ENCODE data around the gene WFDC8. TPM values are rescaled to one million over a fixed set of nuclear protein-coding genes. Genes with fewer than 3 reads are reported as not detected.
A peak's percentile ranks its signal among the peaks of the same experiment; 100 is the strongest.
"Not testable (repeated sequence)": the region's sequence is repeated elsewhere in the genome, so short reads cannot be mapped to it uniquely, and the experiment has no call there.

WFDC8 gene
- not detected for total RNA-seq

DNA sequence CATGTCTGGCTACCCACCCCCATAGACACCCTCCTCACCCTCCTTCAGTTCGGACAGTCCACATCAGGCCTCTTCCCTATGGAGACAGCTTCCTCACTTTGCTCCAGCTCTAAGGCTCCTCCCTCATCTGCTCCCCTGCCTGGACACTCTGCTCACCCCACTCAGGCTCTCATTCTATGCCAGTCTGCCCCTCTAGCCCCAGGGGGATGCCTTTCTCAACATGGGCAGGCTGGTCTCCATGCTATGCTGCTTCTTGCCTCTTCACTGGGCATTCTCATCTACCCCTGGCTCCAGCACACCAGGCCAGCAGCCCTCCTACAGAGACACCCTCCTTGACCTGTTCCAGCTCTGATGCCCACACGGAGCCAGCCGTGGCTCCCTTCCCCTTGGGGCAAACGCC, at the start of gene WFDC8:
Gene WFDC8 (minus strand): TSS at position 101 of the 400 bp plus-strand sequence. CDS start 37 bp downstream, at position 64.
- Mint-ChIP-seq H3K27ac (no peak within 1 kb of the TSS), H3K36me3 (no peaks in the 10 kb centered on the region), H3K9me3 (no peaks in the 10 kb centered on the region)
- ATAC-seq (no peak), DNase-seq (ENCODE audit: low spot score in 2 of 2) (no peak)

DNA sequence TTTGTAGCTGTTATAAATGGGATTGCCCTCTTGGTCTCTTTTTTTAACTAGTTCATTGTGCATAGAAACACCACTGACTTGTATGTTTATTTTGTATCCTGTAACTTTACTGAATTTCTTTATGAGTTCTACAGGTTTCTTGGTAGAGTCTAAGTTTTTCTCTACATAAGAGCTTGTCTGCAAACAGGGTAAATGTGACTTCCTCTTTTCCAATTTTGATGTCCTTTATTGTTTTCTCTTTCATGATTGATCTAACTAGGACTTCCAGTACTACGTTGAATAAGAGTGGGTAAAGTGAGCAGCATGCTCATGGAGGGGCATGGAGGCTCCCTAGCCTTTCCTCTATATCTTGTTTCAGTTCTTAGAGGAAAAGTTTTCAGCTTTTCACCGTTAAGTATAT, 47.5 kb upstream of the WFDC8 start:
- Mint-ChIP-seq H3K9me3 (peaks cover 0 to under 1% of the 10 kb centered on the region in 2 donors), H3K36me3 (no peaks in the 10 kb centered on the region), H3K27ac (no peak overlapping the region)
- ATAC-seq = no peak
- DNase-seq (ENCODE audit: low spot score in 2 of 2) = no peak

GRCh38 chr20:45621593-45621992, 42.5 kb upstream of the WFDC8 start:
- Mint-ChIP-seq H3K9me3 (peaks cover 0 to 6% of the 10 kb centered on the region in 2 donors), H3K27ac (no peak overlapping the region), H3K36me3 (no peaks in the 10 kb centered on the region)
- ATAC-seq (no peak), DNase-seq (ENCODE audit: low spot score in 2 of 2) (no peak)

- no peaks in the 10 kb centered on the region for H3K36me3 Mint-ChIP-seq
- H3K9me3 Mint-ChIP-seq = peaks cover 0 to 6% of the 10 kb centered on the region in 2 donors
- DNase-seq (ENCODE audit: low spot score in 2 of 2) (no peak), ATAC-seq (no peak)
- H3K27ac Mint-ChIP-seq = no peak overlapping the region
Measured at GRCh38 chr20:45617591-45617990, 38.5 kb upstream of the WFDC8 start.

DNA sequence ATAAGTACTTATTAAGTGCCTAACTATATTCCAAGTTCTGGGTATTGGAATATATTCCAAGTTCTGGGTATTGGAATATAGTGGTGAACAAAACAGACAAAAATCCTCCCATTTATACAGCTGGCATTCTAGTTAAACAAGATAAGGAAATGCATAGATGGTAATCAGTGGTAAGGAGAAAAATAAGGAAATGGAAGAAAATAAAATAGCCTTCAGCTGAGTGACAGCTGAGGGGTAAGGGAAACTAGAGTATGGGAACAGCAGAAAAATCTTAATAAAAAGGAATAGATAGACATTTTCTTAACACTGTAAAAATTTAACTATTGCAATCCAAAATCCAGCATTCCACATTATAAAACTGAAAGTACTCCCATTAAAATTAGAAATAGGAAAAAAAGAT, 33.2 kb upstream of the WFDC8 start:
- no peak for DNase-seq (ENCODE audit: low spot score in 2 of 2)
- ATAC-seq = no peak
- Mint-ChIP-seq H3K36me3 (peaks cover 4 to 11% of the 10 kb centered on the region in 2 donors), H3K9me3 (peaks cover 3 to 11% of the 10 kb centered on the region in 2 donors), H3K27ac (no peak overlapping the region)

- ATAC-seq (peak; percentile 94 to 98), DNase-seq (ENCODE audit: low spot score in 2 of 2) (peak in 1 of 2 donors; percentile 42)
- Mint-ChIP-seq H3K9me3 (peaks cover 9 to 14% of the 10 kb centered on the region in 2 donors), H3K27ac (no peak overlapping the region), H3K36me3 (peaks cover 7 to 19% of the 10 kb centered on the region in 2 donors)
Measured at GRCh38 chr20:45611054-45611453, 32.0 kb upstream of the WFDC8 start.

GRCh38 chr20:45607810-45608209, 28.7 kb upstream of the WFDC8 start:
- no peak overlapping the region for H3K27ac Mint-ChIP-seq
- H3K9me3 Mint-ChIP-seq = peaks cover 15 to 22% of the 10 kb centered on the region in 2 donors
- DNase-seq (ENCODE audit: low spot score in 2 of 2) (no peak), ATAC-seq (no peak)
- H3K36me3 Mint-ChIP-seq = peaks cover 7 to 28% of the 10 kb centered on the region in 2 donors

GRCh38 chr20:45595235-45595634, 16.2 kb upstream of the WFDC8 start:
- Mint-ChIP-seq H3K27ac (peak overlapping the region in 1 of 2 donors; percentile 1), H3K9me3 (no peaks in the 10 kb centered on the region), H3K36me3 (no peaks in the 10 kb centered on the region)
- no peak for ATAC-seq
- DNase-seq (ENCODE audit: low spot score in 2 of 2) = no peak

DNA sequence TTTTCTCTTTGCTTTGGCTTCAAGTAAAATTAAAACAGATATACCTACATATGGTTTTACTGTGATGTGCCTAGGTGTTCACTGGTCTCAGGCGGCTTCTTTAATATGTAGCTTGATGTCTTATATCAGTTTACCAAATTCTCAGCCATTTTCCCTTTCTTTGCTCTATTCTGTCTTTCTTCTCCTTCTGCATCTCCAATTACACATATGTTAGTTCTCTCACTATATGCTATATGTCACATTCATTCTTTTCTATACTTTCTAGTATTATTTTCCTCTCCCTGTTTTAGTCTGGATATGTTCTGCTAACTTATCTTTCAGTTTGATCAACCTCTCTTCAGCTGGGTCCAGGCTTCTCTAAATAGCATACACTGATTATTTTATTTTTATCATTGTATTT, 14.4 kb upstream of the WFDC8 start:
- no peaks in the 10 kb centered on the region for H3K9me3 Mint-ChIP-seq
- no peak overlapping the region for H3K27ac Mint-ChIP-seq
- ATAC-seq = no peak
- no peaks in the 10 kb centered on the region for H3K36me3 Mint-ChIP-seq
- no peak for DNase-seq (ENCODE audit: low spot score in 2 of 2)

- Mint-ChIP-seq H3K27ac (no peak overlapping the region), H3K36me3 (no peaks in the 10 kb centered on the region), H3K9me3 (no peaks in the 10 kb centered on the region)
- DNase-seq (ENCODE audit: low spot score in 2 of 2) (peak in 1 of 2 donors; percentile 31), ATAC-seq (peak; percentile 44 to 74)
Measured at GRCh38 chr20:45592574-45593189, 13.6 kb upstream of the WFDC8 start.

DNA sequence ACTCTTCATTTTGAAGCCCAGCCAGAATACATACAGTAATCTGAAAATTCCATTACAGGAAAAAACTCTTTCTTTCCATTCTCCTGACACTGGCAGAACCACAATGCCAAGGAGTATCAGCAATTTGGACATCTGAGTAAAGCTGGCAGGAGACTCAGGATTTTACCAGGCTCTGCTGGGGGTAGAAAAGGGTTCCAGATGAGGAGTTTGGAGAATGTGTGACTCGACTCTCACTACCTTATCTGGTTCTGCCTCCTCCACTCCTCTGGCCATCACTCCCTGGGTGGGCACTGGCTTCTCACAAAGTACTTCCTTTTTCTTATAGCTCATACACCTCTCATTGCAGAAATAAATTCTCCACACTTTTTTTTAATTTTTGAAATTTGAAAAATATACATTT, 10.6 kb upstream of the WFDC8 start:
- Mint-ChIP-seq H3K9me3 (no peaks in the 10 kb centered on the region), H3K36me3 (no peaks in the 10 kb centered on the region), H3K27ac (no peak overlapping the region)
- DNase-seq (ENCODE audit: low spot score in 2 of 2) = no peak
- ATAC-seq = no peak

DNA sequence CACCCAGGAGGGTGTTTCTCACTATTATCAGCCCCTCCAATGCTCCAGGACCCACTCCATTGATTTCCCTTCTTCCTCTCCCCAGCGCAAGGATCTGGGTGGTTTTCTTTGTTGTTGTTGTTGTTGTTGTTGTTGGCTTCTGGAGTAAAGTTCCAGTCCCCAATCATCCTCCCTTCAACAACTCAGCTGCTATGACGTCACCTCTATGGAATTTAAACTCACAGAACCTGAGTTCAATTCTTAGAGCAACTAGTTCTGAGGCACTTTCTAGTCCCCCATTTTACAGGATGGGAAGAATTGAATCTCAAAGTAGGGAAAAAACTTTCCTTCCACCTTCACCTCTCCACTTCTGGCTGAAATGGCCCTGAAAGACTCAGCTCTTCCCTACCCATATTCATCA, 9.7 kb upstream of the WFDC8 start:
- H3K9me3 Mint-ChIP-seq = no peaks in the 10 kb centered on the region
- no peak for DNase-seq (ENCODE audit: low spot score in 2 of 2)
- no peak overlapping the region for H3K27ac Mint-ChIP-seq
- ATAC-seq = no peak
- H3K36me3 Mint-ChIP-seq = no peaks in the 10 kb centered on the region

- not testable (repeated sequence) for H3K36me3 Mint-ChIP-seq; H3K9me3 Mint-ChIP-seq; H3K27ac Mint-ChIP-seq; DNase-seq (ENCODE audit: low spot score in 2 of 2); ATAC-seq
Measured at GRCh38 chr20:45585986-45586385, 6.9 kb upstream of the WFDC8 start.

- DNase-seq (ENCODE audit: low spot score in 2 of 2); H3K36me3 Mint-ChIP-seq; H3K27ac Mint-ChIP-seq; ATAC-seq; H3K9me3 Mint-ChIP-seq: not testable (repeated sequence)
Measured at GRCh38 chr20:45584294-45584693, 5.2 kb upstream of the WFDC8 start.

- no peak for ATAC-seq
- Mint-ChIP-seq H3K27ac (no peak overlapping the region), H3K36me3 (no peaks in the 10 kb centered on the region), H3K9me3 (no peaks in the 10 kb centered on the region)
- DNase-seq (ENCODE audit: low spot score in 2 of 2) = no peak
Measured at GRCh38 chr20:45583502-45583901, 4.4 kb upstream of the WFDC8 start.

DNA sequence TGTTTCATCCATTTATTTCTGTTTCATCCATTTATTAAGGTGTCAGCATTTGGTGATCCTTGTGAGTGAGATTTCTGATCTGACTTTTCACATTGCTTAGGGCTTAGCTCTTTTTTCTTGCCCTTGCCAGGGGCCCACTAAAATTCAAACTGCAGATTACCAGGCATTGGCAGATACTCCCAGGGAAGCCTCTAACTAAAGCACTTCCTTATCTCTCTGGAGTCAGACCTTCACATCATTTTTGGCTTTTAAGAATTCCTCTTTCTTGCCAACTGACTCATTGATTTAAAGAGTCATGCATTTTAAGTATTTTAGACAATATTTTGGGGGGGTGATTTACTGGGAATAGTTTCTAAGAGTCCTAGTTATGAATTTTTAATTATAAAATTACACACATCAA, 2.6 kb upstream of the WFDC8 start:
- Mint-ChIP-seq H3K36me3 (no peaks in the 10 kb centered on the region), H3K27ac (no peak overlapping the region), H3K9me3 (no peaks in the 10 kb centered on the region)
- no peak for DNase-seq (ENCODE audit: low spot score in 2 of 2)
- ATAC-seq = no peak

- Mint-ChIP-seq H3K9me3 (no peaks in the 10 kb centered on the region), H3K36me3 (no peaks in the 10 kb centered on the region), H3K27ac (no peak overlapping the region)
- ATAC-seq = no peak
- DNase-seq (ENCODE audit: low spot score in 2 of 2) = no peak
Measured at GRCh38 chr20:45578231-45578630, 853 bp downstream of the WFDC8 start.

DNA sequence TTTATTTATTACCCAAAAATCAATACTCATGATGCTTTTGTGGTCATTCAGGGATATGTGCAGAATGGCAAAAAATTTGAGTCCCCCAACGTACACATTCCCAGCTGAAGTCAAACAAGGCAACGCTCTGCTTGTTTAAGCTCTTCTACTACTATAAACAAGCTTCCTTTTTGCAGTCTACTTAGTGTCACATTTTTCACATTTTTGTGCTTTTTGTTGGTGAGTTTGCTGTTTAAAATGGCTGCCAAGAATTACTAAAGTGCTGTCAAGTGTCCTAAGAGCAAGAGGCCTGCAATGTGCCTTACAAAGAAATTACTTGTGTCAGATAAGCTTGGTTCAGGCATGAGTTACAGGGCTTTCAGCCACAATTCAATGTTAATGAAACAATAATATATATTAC, 2.1 kb downstream of the WFDC8 start:
- ATAC-seq (no peak), DNase-seq (ENCODE audit: low spot score in 2 of 2) (no peak)
- no peaks in the 10 kb centered on the region for H3K36me3 Mint-ChIP-seq
- no peak overlapping the region for H3K27ac Mint-ChIP-seq
- H3K9me3 Mint-ChIP-seq = no peaks in the 10 kb centered on the region
